HG03097 (cell line): ENCODE data around the gene ZNF385D.
"Not testable (repeated sequence)": the region's sequence is repeated elsewhere in the genome, so short reads cannot be mapped to it uniquely, and the experiment has no call there.

Experiments used
- ATAC-seq: cut with Tn5 transposase; IDR thresholded peaks from one replicate; pipeline ENCODE4 v1.9.1; 2021; ENCODE audit not compliant: unreplicated experiment, low FRiP score

ZNF385D gene

DNA sequence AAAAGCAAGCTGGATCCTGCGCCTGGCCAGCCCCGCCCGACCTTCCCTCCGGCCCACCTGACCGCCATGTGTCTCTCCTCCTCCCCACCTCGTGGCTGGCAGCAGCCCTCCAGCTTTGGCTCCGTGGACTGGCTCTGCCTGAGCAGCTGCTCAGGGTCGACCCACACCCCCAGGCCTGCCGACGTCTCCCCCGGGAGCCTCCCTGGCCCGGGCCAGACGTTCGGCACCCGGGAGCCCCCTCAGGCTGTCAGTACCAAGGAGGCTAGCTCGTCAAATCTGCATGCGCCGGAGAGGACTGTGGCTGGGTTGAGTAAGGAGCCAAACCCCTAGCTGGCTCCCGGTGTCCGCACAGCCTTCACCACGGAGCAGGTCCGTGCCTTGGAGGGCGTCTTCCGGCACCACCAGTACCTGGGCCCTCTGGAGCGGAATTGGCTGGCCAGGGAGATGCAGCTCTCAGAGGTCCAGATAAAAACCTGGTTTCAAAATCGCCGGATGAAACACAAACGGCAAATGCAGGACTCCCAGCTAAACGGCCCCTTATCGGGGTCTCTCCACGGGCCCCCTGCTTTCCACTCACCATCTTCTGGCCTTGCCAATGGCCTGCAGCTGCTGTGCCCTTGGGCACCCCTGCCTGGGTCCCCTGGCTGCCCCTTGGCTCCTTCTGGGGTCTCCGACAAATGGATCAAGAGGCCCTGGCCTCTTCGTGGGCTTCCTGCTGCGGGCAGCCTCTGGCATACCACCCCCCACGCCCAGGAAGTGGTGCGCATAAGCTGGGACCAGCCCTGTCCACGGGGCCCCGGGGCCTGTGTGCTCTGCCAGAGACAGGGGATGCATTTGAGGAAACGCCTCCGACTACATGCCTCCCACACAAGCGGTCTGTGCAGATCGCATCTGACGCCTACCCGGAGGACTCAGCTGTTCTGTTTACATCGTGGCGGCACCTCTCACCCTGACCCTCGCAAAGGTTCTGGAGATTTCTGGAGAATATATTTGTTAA, 345.0 kb downstream of the ZNF385D start:
- ATAC-seq: no peak

DNA sequence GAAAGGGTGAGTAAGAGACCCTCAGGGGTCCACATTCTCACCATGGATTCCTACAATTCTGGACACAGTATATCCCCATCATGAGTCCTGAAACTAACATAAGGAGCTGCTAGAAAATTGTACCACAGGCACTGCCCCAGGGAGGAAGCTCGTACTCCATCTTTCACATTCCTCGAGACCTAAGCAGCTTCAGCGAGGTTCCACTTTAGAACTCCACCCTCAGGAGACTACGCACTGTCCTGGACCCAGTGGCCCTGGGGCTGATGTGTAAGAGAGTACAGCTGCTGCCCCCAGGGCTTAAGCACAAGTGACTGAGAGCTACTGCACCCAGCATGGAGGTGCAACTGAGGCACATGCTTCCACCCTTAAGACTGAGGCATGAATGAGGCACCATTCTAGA, 352.5 kb downstream of the ZNF385D start:
- no peak for ATAC-seq

- no peak for ATAC-seq
Measured at GRCh38 chr3:21393683-21394311, 357.2 kb downstream of the ZNF385D start.

GRCh38 chr3:21392526-21392925, 358.5 kb downstream of the ZNF385D start:
- no peak for ATAC-seq

DNA sequence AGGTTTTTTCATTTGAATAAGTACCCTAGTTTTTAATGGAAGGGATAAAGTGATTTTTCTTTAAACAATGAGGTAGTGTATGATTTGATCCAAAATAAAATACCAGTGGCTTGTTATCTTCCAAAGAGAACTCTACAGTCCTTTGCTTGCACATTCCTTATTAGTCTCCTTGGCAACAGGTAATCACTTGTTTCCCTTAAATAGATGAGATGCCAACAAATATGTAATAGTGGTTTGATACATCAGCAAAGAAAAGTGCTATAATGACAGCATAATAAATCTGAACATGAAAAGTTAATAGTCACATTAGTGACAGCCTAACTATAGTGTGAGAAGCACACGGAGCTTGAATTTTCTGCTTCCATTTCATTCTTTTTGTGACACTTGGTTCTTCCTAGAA, 360.2 kb downstream of the ZNF385D start:
- no peak for ATAC-seq

DNA sequence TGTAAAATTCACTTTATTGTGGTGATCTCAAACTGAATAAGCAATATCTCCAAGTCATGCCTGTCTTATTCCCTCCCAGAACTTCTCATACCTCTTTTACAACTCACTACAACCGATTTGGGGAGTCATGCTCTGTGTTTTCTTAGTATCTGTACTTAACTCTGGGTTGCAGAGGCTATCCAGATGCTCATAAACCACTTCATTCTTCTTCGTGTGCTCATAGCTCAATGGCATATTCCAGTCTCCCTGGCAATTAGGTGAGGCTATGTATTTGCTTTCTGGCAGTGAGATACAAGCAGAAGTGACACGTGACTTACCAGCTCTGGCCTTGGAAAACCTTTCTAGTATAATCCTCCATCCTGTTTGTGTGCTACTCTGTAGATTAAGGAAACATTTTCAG, 360.9 kb downstream of the ZNF385D start:
- no peak for ATAC-seq

DNA sequence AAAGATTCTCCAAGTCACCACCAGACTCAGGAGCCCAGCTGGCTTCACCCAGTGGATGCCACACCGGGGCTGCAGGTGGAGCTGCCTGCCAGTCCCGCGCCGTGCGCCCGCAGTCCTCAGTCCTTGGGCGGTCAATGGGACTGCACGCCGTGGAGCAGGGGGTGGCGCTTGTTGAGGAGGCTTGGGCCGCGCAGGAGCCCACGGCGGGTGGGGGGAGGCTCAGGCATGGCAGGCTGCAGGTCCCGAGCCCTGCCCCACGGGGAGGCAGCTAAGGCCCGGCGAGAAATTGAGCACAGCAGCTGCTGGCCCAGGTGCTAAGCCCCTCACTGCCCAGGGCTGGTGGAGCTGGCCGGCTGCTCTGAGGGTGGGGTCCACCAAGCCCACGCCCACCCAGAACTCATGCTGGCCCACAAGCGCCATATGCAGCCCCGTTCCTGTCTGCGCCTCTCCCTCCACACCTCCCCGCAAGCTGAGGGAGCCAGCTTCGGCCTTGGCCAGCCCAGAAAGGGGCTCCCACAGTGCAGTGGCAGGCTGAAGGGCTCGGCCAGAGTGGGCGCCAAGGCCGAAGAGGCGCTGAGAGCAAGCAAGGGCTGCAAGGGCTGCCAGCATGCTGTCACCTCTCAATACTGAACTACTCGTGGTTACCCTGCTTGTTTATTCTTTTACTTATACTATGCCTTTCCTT, 363.7 kb downstream of the ZNF385D start:
- ATAC-seq: not testable (repeated sequence)

DNA sequence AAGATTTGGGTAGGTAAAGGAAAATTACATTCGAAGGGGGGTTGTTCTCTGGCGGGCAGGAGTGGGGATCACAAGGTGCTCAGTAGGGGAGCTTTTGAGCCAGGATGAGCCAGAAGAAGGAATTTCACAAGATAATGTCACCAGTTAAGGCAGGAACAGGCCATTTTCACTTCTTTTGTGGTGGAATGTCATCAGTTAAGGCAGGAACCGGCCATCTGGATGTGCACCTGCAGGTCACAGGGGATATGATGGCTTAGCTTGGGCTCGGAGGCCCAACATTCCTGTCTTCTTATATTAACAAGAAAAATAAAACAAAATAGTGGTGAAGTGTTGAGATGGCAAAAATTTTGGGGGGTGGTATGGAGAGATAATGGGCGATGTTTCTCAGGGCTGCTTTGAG, 373.0 kb downstream of the ZNF385D start:
- not testable (repeated sequence) for ATAC-seq

- no peak for ATAC-seq
Measured at GRCh38 chr3:21377071-21377769, 373.8 kb downstream of the ZNF385D start.

DNA sequence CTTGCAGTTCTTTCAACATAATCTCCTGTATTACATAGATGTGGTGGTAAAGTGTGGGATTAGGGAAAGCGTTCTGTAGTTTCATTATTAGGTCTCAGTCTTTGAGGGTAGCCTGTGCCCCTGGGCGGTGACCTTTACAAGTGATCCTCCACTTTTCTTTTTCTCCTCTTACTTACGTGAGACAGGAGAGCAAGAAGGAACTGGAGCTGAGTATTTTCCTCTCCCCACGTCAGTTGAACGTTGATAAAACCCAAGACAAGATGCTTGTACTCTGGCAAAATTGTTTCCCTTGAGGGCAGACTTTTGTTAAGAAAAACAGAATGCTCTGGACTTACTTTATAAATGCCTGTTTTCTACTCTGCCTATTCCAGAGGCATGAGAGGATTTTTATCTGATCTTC, 378.7 kb downstream of the ZNF385D start:
- ATAC-seq: no peak
